ENCODE results near the gene OR52R1. TPM values are rescaled to one million over a fixed set of nuclear protein-coding genes. Genes with fewer than 3 reads are reported as not detected.
"Not testable (repeated sequence)": the region's sequence is repeated elsewhere in the genome, so short reads cannot be mapped to it uniquely, and the experiment has no call there.

Gene OR52R1
- not detected for polyA plus RNA-seq (2012; ENCODE audit: missing spikeins)

- FAIRE-seq (no peak), DNase-seq (ENCODE audit: insufficient read length) (no peak)
- TF ChIP-seq POLR2AphosphoS5 (IDR thresholded peaks at IDR 0.05; ENCODE audit: low read depth, low read length) (no peak), POLR2A (IDR thresholded peaks at IDR 0.05; ENCODE audit: low read depth, low read length) (no peak), TAF1 (IDR thresholded peaks at IDR 0.05; ENCODE audit: borderline replicate concordance, low read depth, low read length) (no peak)
These were observed at the start of gene OR52R1 for GRCh38 chr11:4804280-4804679. TSS of gene OR52R1 (minus strand) at chr11:4804380. CDS start at chr11:4804380, 0 bp downstream.

GRCh38 chr11:4851033-4851432 lies 46.9 kb upstream of the OR52R1 start:
- DNase-seq (ENCODE audit: insufficient read length) (no peak), FAIRE-seq (no peak)
- TF ChIP-seq TAF1 (IDR thresholded peaks at IDR 0.05; ENCODE audit: borderline replicate concordance, low read depth, low read length) (no peak), POLR2A (IDR thresholded peaks at IDR 0.05; ENCODE audit: low read depth, low read length) (no peak), POLR2AphosphoS5 (IDR thresholded peaks at IDR 0.05; ENCODE audit: low read depth, low read length) (no peak)

- TF ChIP-seq POLR2AphosphoS5 (IDR thresholded peaks at IDR 0.05; ENCODE audit: low read depth, low read length) (no peak), TAF1 (IDR thresholded peaks at IDR 0.05; ENCODE audit: borderline replicate concordance, low read depth, low read length) (no peak), POLR2A (IDR thresholded peaks at IDR 0.05; ENCODE audit: low read depth, low read length) (no peak)
- no peak for FAIRE-seq
These were observed 44.8 kb upstream of the OR52R1 start, which contains the start of gene OR51S1 for GRCh38 chr11:4848908-4849532. TSS of gene OR51S1 (minus strand) at chr11:4849208. CDS start at chr11:4849208, 0 bp downstream.

GRCh38 chr11:4839851-4840549 lies 35.8 kb upstream of the OR52R1 start:
- FAIRE-seq (no peak), DNase-seq (ENCODE audit: insufficient read length) (no peak)
- TF ChIP-seq POLR2A (IDR thresholded peaks at IDR 0.05; ENCODE audit: low read depth, low read length) (no peak), TAF1 (IDR thresholded peaks at IDR 0.05; ENCODE audit: borderline replicate concordance, low read depth, low read length) (no peak), POLR2AphosphoS5 (IDR thresholded peaks at IDR 0.05; ENCODE audit: low read depth, low read length) (no peak)

More at GRCh38 chr11:4848908-4849532, 44.8 kb upstream of the OR52R1 start, which contains the start of gene OR51S1:
- DNase-seq (ENCODE audit: insufficient read length): no peak

GRCh38 chr11:4830909-4831308 lies 26.7 kb upstream of the OR52R1 start:
- TF ChIP-seq TAF1 (IDR thresholded peaks at IDR 0.05; ENCODE audit: borderline replicate concordance, low read depth, low read length): no peak
- no peak for TF ChIP-seq POLR2AphosphoS5 (IDR thresholded peaks at IDR 0.05; ENCODE audit: low read depth, low read length)
- no peak for TF ChIP-seq POLR2A (IDR thresholded peaks at IDR 0.05; ENCODE audit: low read depth, low read length)
- DNase-seq (ENCODE audit: insufficient read length): no peak
- FAIRE-seq: no peak

GRCh38 chr11:4830346-4830745 lies 26.2 kb upstream of the OR52R1 start:
- FAIRE-seq (no peak), DNase-seq (ENCODE audit: insufficient read length) (no peak)
- TF ChIP-seq POLR2AphosphoS5 (IDR thresholded peaks at IDR 0.05; ENCODE audit: low read depth, low read length): no peak
- no peak for TF ChIP-seq POLR2A (IDR thresholded peaks at IDR 0.05; ENCODE audit: low read depth, low read length)
- TF ChIP-seq TAF1 (IDR thresholded peaks at IDR 0.05; ENCODE audit: borderline replicate concordance, low read depth, low read length): no peak

- DNase-seq (ENCODE audit: insufficient read length): no peak
- FAIRE-seq: no peak
- TF ChIP-seq POLR2AphosphoS5 (IDR thresholded peaks at IDR 0.05; ENCODE audit: low read depth, low read length): no peak
- TF ChIP-seq TAF1 (IDR thresholded peaks at IDR 0.05; ENCODE audit: borderline replicate concordance, low read depth, low read length): no peak
- TF ChIP-seq POLR2A (IDR thresholded peaks at IDR 0.05; ENCODE audit: low read depth, low read length): no peak
These were observed 22.2 kb upstream of the OR52R1 start for GRCh38 chr11:4826425-4826824.

- DNase-seq (ENCODE audit: insufficient read length) (no peak), FAIRE-seq (no peak)
- TF ChIP-seq TAF1 (IDR thresholded peaks at IDR 0.05; ENCODE audit: borderline replicate concordance, low read depth, low read length): no peak
- TF ChIP-seq POLR2A (IDR thresholded peaks at IDR 0.05; ENCODE audit: low read depth, low read length): no peak
These were observed 21.0 kb upstream of the OR52R1 start for GRCh38 chr11:4825132-4825531.

- FAIRE-seq (no peak), DNase-seq (ENCODE audit: insufficient read length) (no peak)
- TF ChIP-seq POLR2A (IDR thresholded peaks at IDR 0.05; ENCODE audit: low read depth, low read length) (no peak), POLR2AphosphoS5 (IDR thresholded peaks at IDR 0.05; ENCODE audit: low read depth, low read length) (no peak), TAF1 (IDR thresholded peaks at IDR 0.05; ENCODE audit: borderline replicate concordance, low read depth, low read length) (no peak)
These were observed 16.8 kb upstream of the OR52R1 start, which contains the start of gene OR51F2 for GRCh38 chr11:4821021-4821420. TSS of gene OR51F2 (plus strand) at chr11:4821321. CDS start at chr11:4821422, 101 bp downstream.

GRCh38 chr11:4809246-4809645 lies 5.1 kb upstream of the OR52R1 start:
- TF ChIP-seq POLR2AphosphoS5 (IDR thresholded peaks at IDR 0.05; ENCODE audit: low read depth, low read length) (no peak), TAF1 (IDR thresholded peaks at IDR 0.05; ENCODE audit: borderline replicate concordance, low read depth, low read length) (no peak), POLR2A (IDR thresholded peaks at IDR 0.05; ENCODE audit: low read depth, low read length) (no peak)
- FAIRE-seq: no peak
- DNase-seq (ENCODE audit: insufficient read length): no peak

GRCh38 chr11:4808476-4808875 lies 4.3 kb upstream of the OR52R1 start:
- TF ChIP-seq POLR2AphosphoS5 (IDR thresholded peaks at IDR 0.05; ENCODE audit: low read depth, low read length) (no peak), TAF1 (IDR thresholded peaks at IDR 0.05; ENCODE audit: borderline replicate concordance, low read depth, low read length) (no peak), POLR2A (IDR thresholded peaks at IDR 0.05; ENCODE audit: low read depth, low read length) (no peak)
- DNase-seq (ENCODE audit: insufficient read length) (no peak), FAIRE-seq (no peak)

- DNase-seq (ENCODE audit: insufficient read length); FAIRE-seq: not testable (repeated sequence)
These were observed 2.9 kb downstream of the OR52R1 start for GRCh38 chr11:4801316-4801715.
